NCI-H146 (cell line): ENCODE measurements around the gene UBE2G2.
"Not testable (repeated sequence)": the region's sequence is repeated elsewhere in the genome, so short reads cannot be mapped to it uniquely, and the experiment has no call there.

ENCODE experiments used
- DNase-seq: peaks from one replicate; lab custom pipeline; 2025; lab: John Stamatoyannopoulos, UW

Gene UBE2G2

DNA sequence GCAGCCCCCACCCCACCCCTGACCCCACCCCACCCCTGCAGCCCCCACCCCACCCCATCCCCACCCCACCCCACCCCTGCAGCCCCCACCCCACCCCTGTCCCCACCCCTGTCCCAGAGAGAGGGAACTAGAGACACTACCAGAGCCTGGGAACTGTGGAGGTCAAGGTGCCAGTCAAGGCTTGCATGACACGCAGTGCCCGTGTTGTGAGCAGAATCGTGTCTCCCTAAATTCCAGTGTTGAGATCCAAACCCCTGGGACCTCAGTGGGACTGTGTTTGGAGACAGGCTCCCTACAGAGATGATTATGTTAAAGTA lies 34.7 kb upstream of the UBE2G2 start:
- DNase-seq: no peak

DNA sequence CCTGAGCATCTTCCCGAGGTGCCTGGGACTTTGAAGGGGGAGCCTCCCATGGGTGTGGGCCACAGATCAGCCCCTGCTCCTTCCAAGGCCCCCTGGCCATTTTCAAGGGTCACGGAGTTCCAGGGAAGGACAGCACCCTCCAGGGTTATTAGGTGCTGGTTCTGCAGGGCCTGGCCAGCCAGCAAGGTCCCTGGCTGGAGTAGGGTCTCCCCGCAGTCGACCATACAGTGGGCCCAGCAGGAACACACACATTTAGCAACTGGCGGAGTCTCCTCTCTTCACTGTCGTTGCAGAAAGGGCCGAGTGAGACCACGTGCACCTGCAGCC lies 34.0 kb upstream of the UBE2G2 start:
- DNase-seq: no peak

DNA sequence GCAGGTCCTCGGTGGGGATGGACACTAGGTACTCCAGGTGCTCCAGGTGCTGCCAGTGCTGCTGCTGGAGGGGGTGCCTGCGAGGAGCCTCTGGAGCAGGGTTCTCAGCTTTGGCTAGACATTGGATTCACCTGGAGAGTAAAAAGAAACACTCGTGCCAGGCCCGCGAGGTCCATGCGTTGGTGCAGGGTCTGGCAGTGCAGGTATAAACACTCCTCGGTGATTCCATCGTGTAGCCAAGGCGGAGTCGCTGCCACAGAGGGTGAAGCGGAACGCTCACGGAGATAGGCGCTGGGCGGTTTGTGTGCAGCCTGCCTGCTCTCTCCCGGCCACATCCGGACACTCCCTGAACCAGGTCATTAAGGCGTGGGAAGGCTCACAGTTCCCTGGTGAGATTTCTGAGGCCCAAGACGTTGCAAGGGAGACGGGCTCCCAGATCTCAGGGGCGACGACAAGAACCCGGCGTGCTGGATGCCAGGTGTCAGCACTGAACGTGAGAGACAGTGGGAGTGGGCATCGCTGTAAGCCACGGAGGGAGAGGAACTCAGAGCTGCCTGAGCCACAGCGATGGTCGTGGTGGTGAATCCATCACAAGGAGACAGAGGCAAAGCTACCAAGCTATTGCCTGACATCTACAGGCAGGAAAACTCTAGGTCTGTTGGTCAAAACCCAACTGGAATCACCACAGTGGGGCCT lies 33.5 kb upstream of the UBE2G2 start:
- DNase-seq: no peak

- no peak for DNase-seq
Measured at GRCh38 chr21:44834231-44834950, 32.8 kb upstream of the UBE2G2 start.

- DNase-seq: no peak
Measured at GRCh38 chr21:44833663-44834062, 32.0 kb upstream of the UBE2G2 start.

DNA sequence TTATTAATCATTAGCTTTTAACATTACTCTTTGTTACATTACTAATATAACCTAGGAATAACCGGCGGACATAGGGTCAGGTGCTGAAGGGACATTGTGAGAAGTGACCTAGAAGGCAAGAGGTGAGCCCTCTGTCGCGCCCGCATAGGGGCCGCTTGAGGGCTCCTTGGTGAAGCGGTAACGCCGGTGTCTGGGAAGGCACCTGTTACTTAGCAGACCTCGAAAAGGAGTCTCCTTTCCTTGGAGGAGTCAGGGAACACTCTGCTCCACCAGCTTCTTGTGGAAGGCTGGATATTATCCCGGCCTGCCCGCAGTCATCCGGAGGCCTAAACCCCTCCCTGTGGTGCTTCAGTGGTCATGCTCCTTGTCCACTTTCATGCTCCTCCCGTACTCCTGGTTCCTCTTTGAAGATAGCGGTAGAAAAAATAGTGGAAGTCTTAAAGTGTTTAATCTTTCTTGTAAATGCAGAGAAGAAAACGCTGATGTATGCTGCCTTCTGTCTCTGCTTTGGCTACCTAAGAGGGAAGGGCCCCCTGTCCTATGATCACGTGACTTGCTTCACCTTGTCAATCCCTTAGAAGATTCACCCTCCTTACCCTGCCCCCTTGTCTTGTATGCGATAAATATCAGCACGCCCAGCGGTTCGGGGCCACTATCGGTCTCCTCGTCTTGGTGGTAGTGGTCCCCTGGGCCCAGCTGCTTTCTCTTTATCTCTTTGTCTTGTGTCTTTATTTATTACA lies 31.1 kb upstream of the UBE2G2 start:
- not testable (repeated sequence) for DNase-seq

DNA sequence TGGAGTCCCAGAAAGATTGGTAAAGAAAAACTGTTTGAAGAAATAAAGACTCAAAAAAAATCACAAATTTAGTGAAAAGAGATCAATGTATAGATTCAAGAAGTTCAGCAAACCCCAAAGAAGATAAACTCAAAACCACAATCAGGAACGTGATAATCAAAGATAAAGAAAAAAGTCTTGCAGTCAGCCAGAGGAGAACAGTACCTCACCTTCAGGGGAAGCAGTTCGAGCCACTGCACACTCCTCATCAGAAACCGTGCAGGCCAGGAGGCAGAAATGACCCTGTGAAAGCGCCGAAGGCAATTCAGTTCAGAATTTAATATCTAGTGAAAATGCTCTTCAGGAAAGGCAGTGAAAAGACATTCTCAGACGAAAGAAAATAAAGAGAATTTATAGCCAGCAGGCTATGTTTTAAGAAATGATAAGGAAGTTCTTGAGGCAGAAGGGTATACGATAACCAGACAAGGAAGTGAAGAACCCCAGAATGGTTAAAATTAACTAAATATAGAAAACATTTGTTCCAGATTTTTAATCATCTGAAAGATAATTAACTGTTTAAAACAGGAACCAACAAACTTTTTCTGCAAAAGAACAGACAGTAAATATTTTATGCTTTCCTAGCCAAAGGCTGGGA lies 29.7 kb upstream of the UBE2G2 start:
- DNase-seq: no peak

GRCh38 chr21:44829507-44830092 lies 28.0 kb upstream of the UBE2G2 start:
- DNase-seq: no peak

GRCh38 chr21:44828362-44829056 lies 26.9 kb upstream of the UBE2G2 start:
- no peak for DNase-seq

- no peak for DNase-seq
Measured at GRCh38 chr21:44823179-44823660, 21.6 kb upstream of the UBE2G2 start.

DNA sequence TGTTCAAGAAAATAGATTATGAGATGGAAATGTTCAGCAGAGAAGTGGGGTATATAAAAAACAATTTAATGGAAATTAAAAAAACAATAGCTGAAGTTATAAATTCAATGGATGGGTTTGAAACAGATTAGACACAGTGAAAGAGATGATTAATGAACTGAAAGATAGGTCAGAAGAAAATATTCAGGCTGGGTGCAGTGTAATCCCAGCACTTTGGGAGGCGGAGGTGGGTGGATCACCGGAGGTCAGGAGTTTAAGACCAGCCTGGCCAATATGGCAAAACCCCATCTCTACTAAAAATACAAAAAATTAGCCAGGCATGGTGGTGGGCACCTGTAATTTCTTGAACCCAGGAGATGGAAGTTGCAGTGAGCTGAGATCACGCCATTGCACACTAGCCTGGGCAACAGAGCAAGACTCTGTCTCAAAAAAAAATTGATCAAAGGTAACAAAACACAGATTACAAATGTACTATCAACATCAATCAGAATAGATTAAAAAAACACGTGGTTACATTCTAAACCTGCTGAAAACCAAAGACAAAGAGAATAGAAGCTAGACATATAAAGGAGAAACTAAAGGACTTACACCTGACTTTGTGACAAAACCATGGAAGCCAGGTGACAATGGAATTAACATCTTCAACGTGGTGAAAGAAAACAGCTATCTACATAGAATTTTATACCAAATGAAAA lies 21.0 kb upstream of the UBE2G2 start:
- DNase-seq: no peak

DNA sequence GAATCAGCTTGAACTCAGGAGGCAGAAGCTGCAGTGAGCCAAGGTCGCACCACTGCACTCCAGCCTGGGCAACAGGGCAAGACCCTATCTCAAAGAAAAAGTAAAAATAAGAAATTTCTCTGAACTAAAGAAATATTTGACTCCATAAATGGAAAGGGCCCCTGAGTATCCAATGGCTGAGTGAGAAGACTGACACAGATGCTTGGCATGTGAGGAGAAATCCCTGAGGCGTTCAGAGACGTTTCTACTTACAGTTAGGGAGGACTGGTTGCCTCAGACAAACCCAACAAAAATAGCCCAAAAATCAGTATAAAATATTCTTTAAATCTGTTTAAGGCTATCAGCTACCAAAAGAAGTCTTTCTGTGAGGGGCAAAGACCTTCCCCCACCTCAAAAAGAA lies 19.2 kb upstream of the UBE2G2 start:
- DNase-seq: no peak

GRCh38 chr21:44819283-44820243 lies 17.9 kb upstream of the UBE2G2 start:
- no peak for DNase-seq

GRCh38 chr21:44818640-44819011 lies 17.0 kb upstream of the UBE2G2 start:
- DNase-seq: no peak

DNA sequence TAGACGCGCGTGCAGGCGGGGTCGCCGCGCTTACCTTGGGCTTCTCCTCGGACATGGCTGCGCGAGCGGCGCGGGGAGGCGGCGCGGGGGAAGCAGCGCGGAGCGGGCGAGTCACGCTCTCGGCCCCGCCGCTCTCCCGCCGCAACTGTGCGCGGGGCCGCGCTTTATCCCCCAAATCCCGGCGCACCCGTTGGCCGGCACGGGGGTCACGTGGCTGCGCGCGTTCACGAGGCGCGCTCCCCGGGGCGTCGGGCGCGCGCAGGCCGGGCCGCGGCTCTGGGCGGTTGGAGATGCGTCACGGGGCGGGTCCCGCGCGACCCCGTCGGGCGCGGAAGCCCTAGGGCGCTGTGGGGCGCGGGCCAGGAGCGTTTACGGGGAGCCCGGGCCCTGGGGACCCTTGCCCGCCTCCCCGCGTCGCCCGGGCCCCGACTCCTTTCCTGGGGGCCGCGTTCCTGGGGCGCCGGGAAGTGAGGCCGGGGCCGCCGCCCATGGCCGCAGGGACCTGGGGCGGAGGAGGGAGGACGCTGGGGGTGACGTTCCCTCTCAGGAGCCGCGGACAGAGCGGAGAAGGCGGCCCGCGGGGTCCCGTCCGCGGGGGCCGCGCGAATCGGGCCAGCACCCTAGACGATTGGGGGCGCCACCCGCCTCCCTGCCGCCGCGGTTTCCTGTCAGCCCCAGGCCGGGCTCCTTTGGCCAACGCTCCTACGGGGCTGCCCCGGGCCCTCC lies 16.5 kb upstream of the UBE2G2 start, which contains the start of gene SUMO3:
Gene SUMO3, minus strand, starts transcription at position 149 of the 726 bp plus-strand sequence. Its CDS starts 94 bp downstream, at position 55.
- DNase-seq: peak; percentile 48

- peak; percentile 72 for DNase-seq
Measured at GRCh38 chr21:44817506-44817880, 15.9 kb upstream of the UBE2G2 start.

- DNase-seq: no peak
Measured at GRCh38 chr21:44816761-44817505, 15.3 kb upstream of the UBE2G2 start.

GRCh38 chr21:44815852-44816628 lies 14.4 kb upstream of the UBE2G2 start:
- DNase-seq: no peak
